Liver (tissue), 3 donors: ENCODE measurements around the gene NPNT.
"Not testable (repeated sequence)": the region's sequence is repeated elsewhere in the genome, so short reads cannot be mapped to it uniquely, and the experiment has no call there.

Source experiments
- ATF3 ChIP-seq: IDR thresholded peaks from 2 replicates; pipeline ENCODE4 v1.6.1; 2016; ENCODE audit warnings: antibody characterized with exemption
- CTCF ChIP-seq: fragments of 150-350 bp; IDR thresholded peaks from 2 replicates; pipeline ENCODE4 v1.5.1; 2017; ENCODE audit warnings: improper control_type of control experiment, low read depth, low read length; ENCODE audit not compliant: missing input control
- EGR1 ChIP-seq, 2 donors: IDR thresholded peaks; 2 replicates each; pipeline ENCODE4 v1.6.1; 2016 to 2018; ENCODE audit warnings: antibody characterized with exemption in 2 of 2, low read depth in 2 of 2
- FOXA1 ChIP-seq: IDR thresholded peaks from 2 replicates; pipeline ENCODE4 v1.6.1; 2016; ENCODE audit warnings: antibody characterized with exemption
- GABPA ChIP-seq, 2 donors: IDR thresholded peaks in 1 of 2; conservative IDR thresholded peaks in 1 of 2; 2 replicates each; pipeline ENCODE4 v1.6.1; 2016; ENCODE audit warnings: antibody characterized with exemption in 2 of 2, mild to moderate bottlenecking in 1 of 2, moderate library complexity in 1 of 2
- HNF4A ChIP-seq, 2 donors: conservative IDR thresholded peaks; 2 replicates each; pipeline ENCODE4 v1.6.1; 2016; ENCODE audit warnings: antibody characterized with exemption in 2 of 2, mild to moderate bottlenecking in 2 of 2
- MAX ChIP-seq: IDR thresholded peaks from 2 replicates; pipeline ENCODE4 v1.6.1; 2016; ENCODE audit warnings: antibody characterized with exemption
- RAD21 ChIP-seq, 2 donors: IDR thresholded peaks; 2 replicates each; pipeline ENCODE4 v1.6.1; 2016; ENCODE audit warnings: antibody characterized with exemption in 2 of 2, mild to moderate bottlenecking in 2 of 2
- REST ChIP-seq: IDR thresholded peaks from 2 replicates; pipeline ENCODE4 v1.6.1; 2016; ENCODE audit warnings: antibody characterized with exemption, mild to moderate bottlenecking
- RXRA ChIP-seq, 2 donors: IDR thresholded peaks; 2 replicates each; pipeline ENCODE4 v1.6.1; 2017 to 2018; ENCODE audit warnings: antibody characterized with exemption in 2 of 2, mild to moderate bottlenecking in 1 of 2
- SP1 ChIP-seq: IDR thresholded peaks from 2 replicates; pipeline ENCODE4 v1.6.1; 2018; ENCODE audit warnings: antibody characterized with exemption, mild to moderate bottlenecking
- TAF1 ChIP-seq: conservative IDR thresholded peaks from 2 replicates; pipeline ENCODE4 v1.6.1; 2016; ENCODE audit warnings: antibody characterized with exemption, mild to moderate bottlenecking
- YY1 ChIP-seq: IDR thresholded peaks from 2 replicates; pipeline ENCODE4 v1.6.1; 2016; ENCODE audit warnings: antibody characterized with exemption, mild to moderate bottlenecking
- donor health status: healthy.
- donor health status: healthy.

- TF ChIP-seq REST; EGR1 (IDR thresholded peaks at IDR 0.05; ENCODE audit: low read depth in 2 of 2); CTCF; MAX; RXRA (IDR thresholded peaks at IDR 0.05); HNF4A (conservative IDR thresholded peaks at IDR 0.05); RAD21 (IDR thresholded peaks at IDR 0.05); ATF3; GABPA (IDR thresholded peaks at IDR 0.05 in 1 of 2, conservative IDR thresholded peaks at IDR 0.05 in 1 of 2); YY1; TAF1; FOXA1; SP1: not testable (repeated sequence)
Observed at GRCh38 chr4:105852230-105852629, 43.0 kb upstream of the NPNT start.
